SK-N-MC (cell line): Measurements from ENCODE around the gene SCFD2.

ENCODE experiments used
- DNase-seq: peaks from one replicate; pipeline ENCODE4 v3.0.0-alpha.2; 2011; ENCODE audit warnings: low read depth, low spot score
- H3K27ac ChIP-seq: fragments of 200-600 bp; sonication (generic); 2 replicates; pipeline ENCODE4 v1.5.1; 2016; ENCODE audit warnings: mixed run types
- H3K36me3 ChIP-seq: fragments of 200-600 bp; sonication (generic); 2 replicates; pipeline ENCODE4 v1.6.1; 2017; ENCODE audit warnings: antibody characterized with exemption, low read length, mixed read lengths; ENCODE audit not compliant: insufficient read depth
- H3K4me3 ChIP-seq: fragments of 200-600 bp; sonication (generic); 2 replicates; pipeline ENCODE4 v1.5.1; 2016
- H3K9ac ChIP-seq: fragments of 200-600 bp; sonication (generic); 2 replicates; pipeline ENCODE4 v1.8.0; 2017; ENCODE audit warnings: mixed run types, mixed read lengths; ENCODE audit not compliant: insufficient read length
- H3K9me3 ChIP-seq: fragments of 200-600 bp; sonication (generic); 2 replicates; pipeline ENCODE4 v1.6.1; 2017; ENCODE audit warnings: low read depth, mild to moderate bottlenecking, antibody characterized with exemption, low read length, moderate library complexity, mixed read lengths
- EZH2 ChIP-seq: fragments of 200-600 bp; sonication (generic); IDR thresholded peaks from one replicate; pipeline ENCODE4 v1.6.1; 2017; ENCODE audit warnings: antibody characterized with exemption
- FOXP2 ChIP-seq: optimal IDR thresholded peaks from 2 replicates; pipeline ENCODE3; 2011; ENCODE audit warnings: mild to moderate bottlenecking, moderate library complexity; ENCODE audit not compliant: insufficient read depth; ENCODE audit errors: extremely low read length, control extremely low read depth
- POLR2AphosphoS5 ChIP-seq: IDR thresholded peaks from 2 replicates; pipeline ENCODE4 v1.6.1; 2012; ENCODE audit warnings: mild to moderate bottlenecking, low read depth, low read length, borderline replicate concordance

The SCFD2 gene

GRCh38 chr4:52876069-52876468 is 489.8 kb downstream of the SCFD2 start:
- TF ChIP-seq FOXP2 (no peak), EZH2 (no peak), POLR2AphosphoS5 (no peak)
- H3K36me3 ChIP-seq, result no peaks in the 10 kb centered on the region

GRCh38 chr4:52874948-52875347 is 490.9 kb downstream of the SCFD2 start:
- DNase-seq, result no peak
- H3K4me3 ChIP-seq, result no peak overlapping the region
- H3K9ac ChIP-seq, result no peak overlapping the region
- H3K27ac ChIP-seq, result no peak overlapping the region
- H3K9me3 ChIP-seq, result no peaks in the 10 kb centered on the region
- H3K36me3 ChIP-seq, result no peaks in the 10 kb centered on the region
- TF ChIP-seq POLR2AphosphoS5 (no peak), EZH2 (no peak), FOXP2 (no peak)

More at GRCh38 chr4:52876069-52876468, 489.8 kb downstream of the SCFD2 start:
- H3K27ac ChIP-seq, result no peak overlapping the region
- no peaks in the 10 kb centered on the region for H3K9me3 ChIP-seq
- no peak overlapping the region for H3K9ac ChIP-seq
- no peak for DNase-seq
- H3K4me3 ChIP-seq, result no peak overlapping the region

GRCh38 chr4:52873861-52874343 is 492.0 kb downstream of the SCFD2 start:
- H3K9ac ChIP-seq, result no peak overlapping the region
- H3K27ac ChIP-seq, result no peak overlapping the region
- no peaks in the 10 kb centered on the region for H3K9me3 ChIP-seq
- no peak for DNase-seq
- TF ChIP-seq POLR2AphosphoS5 (no peak), EZH2 (no peak), FOXP2 (no peak)
- no peak overlapping the region for H3K4me3 ChIP-seq
- no peaks in the 10 kb centered on the region for H3K36me3 ChIP-seq

GRCh38 chr4:52873191-52873590 is 492.7 kb downstream of the SCFD2 start:
- TF ChIP-seq EZH2 (no peak), FOXP2 (no peak)
- no peak overlapping the region for H3K4me3 ChIP-seq
- H3K36me3 ChIP-seq, result no peaks in the 10 kb centered on the region
- no peak overlapping the region for H3K9ac ChIP-seq
- no peak overlapping the region for H3K27ac ChIP-seq
- H3K9me3 ChIP-seq, result no peaks in the 10 kb centered on the region
- DNase-seq, result no peak

- Histone ChIP-seq H3K9me3 (no peaks in the 10 kb centered on the region), H3K4me3 (no peak overlapping the region), H3K36me3 (no peaks in the 10 kb centered on the region), H3K27ac (no peak overlapping the region), H3K9ac (no peak overlapping the region)
- DNase-seq, result no peak
- TF ChIP-seq FOXP2 (no peak), POLR2AphosphoS5 (no peak), EZH2 (no peak)
Observed at GRCh38 chr4:52870225-52870624, 495.6 kb downstream of the SCFD2 start.

- TF ChIP-seq POLR2AphosphoS5 (no peak), FOXP2 (no peak), EZH2 (no peak)
- Histone ChIP-seq H3K9me3 (no peaks in the 10 kb centered on the region), H3K36me3 (no peaks in the 10 kb centered on the region), H3K27ac (no peak overlapping the region), H3K9ac (no peak overlapping the region), H3K4me3 (no peak overlapping the region)
- DNase-seq, result no peak
Observed at GRCh38 chr4:52869656-52870055, 496.2 kb downstream of the SCFD2 start.

- no peak for DNase-seq
- TF ChIP-seq POLR2AphosphoS5 (no peak), FOXP2 (no peak), EZH2 (no peak)
- Histone ChIP-seq H3K36me3 (no peaks in the 10 kb centered on the region), H3K4me3 (no peak overlapping the region), H3K27ac (no peak overlapping the region), H3K9me3 (no peaks in the 10 kb centered on the region), H3K9ac (no peak overlapping the region)
Observed at GRCh38 chr4:52869196-52869595, 496.7 kb downstream of the SCFD2 start.

GRCh38 chr4:52868133-52868532 is 497.7 kb downstream of the SCFD2 start:
- TF ChIP-seq POLR2AphosphoS5, result no peak
- TF ChIP-seq FOXP2, result no peak
- TF ChIP-seq EZH2, result no peak
- H3K9ac ChIP-seq, result no peak overlapping the region
- H3K4me3 ChIP-seq, result no peak overlapping the region
- H3K27ac ChIP-seq, result no peak overlapping the region
- H3K9me3 ChIP-seq, result no peaks in the 10 kb centered on the region
- no peak for DNase-seq
- no peaks in the 10 kb centered on the region for H3K36me3 ChIP-seq

- no peak for DNase-seq
- Histone ChIP-seq H3K9me3 (no peaks in the 10 kb centered on the region), H3K36me3 (no peaks in the 10 kb centered on the region), H3K9ac (no peak overlapping the region), H3K4me3 (no peak overlapping the region), H3K27ac (no peak overlapping the region)
- TF ChIP-seq EZH2, result no peak
- TF ChIP-seq FOXP2, result no peak
- no peak for TF ChIP-seq POLR2AphosphoS5
Observed at GRCh38 chr4:52867163-52867562, 498.7 kb downstream of the SCFD2 start.
